Stimulated activated CD4-positive, alpha-beta T cell treated with anti-CD3 and anti-CD28 coated beads, TNF-alpha, amount 100 ng/mL, for 1 hour (primary cell): ENCODE measurements around the gene RTN4.
"Not testable (repeated sequence)": the region's sequence is repeated elsewhere in the genome, so short reads cannot be mapped to it uniquely, and the experiment has no call there.

Experiments used
- DNase-seq, 3 donors: peaks; one replicate each; pipeline ENCODE4 v3.0.0-alpha.2; 2020; ENCODE audit warnings: low read depth in 3 of 3, low spot score in 1 of 3

The RTN4 gene

DNA sequence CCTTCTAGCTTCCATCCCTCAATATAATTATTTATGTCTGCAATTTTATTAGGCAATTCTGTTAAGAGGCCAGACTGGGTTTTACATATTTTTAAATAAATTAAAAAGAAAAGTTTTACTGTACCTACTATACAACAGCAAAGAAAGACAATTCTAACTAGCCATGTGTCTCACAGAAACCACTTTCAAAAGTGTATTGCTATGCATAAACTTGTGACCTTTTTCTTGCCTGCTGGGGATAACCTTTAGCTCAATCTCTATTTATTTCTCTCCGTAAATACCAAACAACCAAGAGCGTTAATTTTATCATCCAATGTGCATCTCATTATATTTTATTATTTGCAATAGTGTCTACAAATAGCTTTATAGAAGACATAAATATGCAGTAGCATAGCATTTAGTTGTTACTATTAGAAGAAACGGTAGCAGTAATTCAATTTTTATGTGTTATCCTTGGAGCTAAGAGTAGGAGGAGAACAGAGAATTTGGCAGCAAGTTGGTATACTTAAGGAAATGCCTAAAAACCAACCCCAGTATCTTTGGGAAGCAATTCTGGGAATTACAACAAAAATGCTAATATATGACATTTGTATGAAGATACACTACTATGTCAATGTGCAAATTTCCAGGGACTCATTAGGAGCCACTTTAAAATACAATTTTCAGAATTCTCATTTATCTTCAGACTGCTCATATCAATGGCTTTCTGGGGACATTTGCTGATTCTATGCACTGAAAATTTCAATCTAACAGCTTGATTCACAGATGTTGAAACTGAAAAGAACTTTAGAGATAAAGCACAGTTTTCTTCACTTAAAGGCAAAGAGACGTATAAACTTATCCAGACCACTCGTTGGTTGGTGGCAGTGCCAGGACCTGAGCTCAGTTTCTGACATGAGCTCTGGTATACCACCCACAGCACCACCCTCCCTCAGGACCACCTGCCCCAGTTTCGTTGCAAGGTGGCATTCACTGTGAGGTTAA lies 23.0 kb upstream of the RTN4 start:
- DNase-seq = no peak

DNA sequence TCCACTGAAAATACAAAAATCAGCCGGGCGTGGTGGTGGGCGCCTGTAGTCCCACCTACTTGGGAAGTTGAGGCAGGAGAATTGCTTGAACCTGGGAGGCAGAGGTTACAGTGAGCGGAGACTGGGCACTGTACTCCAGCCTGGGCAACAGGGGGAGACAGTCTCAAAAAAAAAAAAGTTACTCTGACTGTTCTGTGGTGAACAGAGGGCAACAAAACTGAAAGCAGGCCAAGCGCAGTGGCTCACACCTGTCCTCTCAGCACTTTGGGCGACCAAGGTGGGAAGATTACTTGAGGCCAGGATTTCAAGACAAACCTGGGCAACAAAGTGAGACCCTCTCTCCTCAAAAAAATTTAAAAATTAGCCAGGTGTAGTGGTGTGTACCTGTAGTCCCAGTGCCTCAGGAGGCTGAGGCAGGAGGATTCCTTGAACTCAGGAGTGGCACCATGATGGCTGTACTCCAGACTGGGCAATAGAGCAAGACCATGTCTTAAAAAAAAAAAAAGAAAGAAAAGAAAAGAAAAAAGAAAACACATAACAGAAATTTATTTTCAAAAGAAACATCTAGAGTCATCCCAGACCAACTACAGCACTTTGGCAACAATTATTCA lies 13.6 kb upstream of the RTN4 start:
- DNase-seq = no peak

DNA sequence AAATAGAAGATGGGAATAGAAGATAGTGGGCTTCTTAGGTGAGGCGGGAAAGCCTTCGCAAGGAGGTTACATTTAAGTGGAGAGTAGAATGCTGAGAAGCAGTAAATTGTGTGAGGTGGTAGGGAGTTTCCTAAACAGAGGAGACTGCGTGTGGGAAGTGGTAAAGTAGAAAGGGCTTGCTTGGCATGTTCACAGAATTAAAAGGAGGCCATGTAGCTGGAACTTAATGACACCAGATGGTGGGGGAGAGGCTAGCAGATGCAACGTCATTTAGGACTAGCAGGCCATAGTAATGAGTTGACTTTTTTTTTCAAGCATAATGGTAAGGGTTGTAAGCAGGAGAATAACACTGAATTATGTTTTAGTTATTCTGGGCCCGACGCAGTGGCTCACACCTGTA lies 13.0 kb upstream of the RTN4 start:
- DNase-seq = no peak

DNA sequence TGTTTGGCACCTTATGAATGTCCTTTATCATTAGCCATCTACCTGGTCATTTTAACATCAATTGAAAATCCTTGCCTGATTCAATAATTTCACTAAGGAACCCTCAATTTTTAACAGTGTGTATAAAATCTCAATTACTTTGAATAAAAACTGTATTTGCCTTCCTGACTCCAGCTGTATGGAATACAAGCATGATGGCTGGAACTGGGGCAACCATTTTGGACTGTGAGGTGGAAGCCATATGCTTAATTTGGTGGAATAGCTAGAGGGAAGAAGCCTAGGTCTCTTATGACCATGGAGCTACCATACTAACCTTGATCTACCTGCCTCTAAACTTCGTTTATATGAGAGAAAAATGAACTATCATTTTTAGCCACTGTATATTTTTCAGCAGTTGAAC lies 12.5 kb upstream of the RTN4 start:
- no peak for DNase-seq

- no peak for DNase-seq
Measured at GRCh38 chr2:55061523-55062344, 11.5 kb upstream of the RTN4 start.

DNA sequence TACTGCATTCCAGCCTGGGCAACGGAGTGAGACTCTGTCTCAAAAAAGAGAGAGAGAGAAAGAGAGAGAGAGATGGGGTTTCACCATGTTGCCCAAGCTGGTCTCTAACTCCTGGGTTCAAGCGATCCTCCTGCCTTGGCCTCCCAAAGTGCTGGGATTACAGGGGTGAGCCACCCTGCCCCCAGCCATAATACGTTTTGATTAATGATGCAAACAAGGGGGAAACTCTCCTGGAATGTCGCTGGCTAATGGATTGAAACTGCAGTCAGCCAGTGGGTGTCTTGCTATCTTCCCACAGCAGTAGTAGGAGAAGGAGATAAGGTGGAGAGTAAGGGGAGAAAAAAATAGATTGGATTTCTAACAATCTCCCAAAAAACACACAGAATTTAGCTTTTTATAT lies 9.5 kb upstream of the RTN4 start:
- no peak for DNase-seq

- DNase-seq = no peak
Measured at GRCh38 chr2:55057474-55057873, 7.2 kb upstream of the RTN4 start.

GRCh38 chr2:55056024-55056521 lies 5.8 kb upstream of the RTN4 start:
- DNase-seq = no peak

DNA sequence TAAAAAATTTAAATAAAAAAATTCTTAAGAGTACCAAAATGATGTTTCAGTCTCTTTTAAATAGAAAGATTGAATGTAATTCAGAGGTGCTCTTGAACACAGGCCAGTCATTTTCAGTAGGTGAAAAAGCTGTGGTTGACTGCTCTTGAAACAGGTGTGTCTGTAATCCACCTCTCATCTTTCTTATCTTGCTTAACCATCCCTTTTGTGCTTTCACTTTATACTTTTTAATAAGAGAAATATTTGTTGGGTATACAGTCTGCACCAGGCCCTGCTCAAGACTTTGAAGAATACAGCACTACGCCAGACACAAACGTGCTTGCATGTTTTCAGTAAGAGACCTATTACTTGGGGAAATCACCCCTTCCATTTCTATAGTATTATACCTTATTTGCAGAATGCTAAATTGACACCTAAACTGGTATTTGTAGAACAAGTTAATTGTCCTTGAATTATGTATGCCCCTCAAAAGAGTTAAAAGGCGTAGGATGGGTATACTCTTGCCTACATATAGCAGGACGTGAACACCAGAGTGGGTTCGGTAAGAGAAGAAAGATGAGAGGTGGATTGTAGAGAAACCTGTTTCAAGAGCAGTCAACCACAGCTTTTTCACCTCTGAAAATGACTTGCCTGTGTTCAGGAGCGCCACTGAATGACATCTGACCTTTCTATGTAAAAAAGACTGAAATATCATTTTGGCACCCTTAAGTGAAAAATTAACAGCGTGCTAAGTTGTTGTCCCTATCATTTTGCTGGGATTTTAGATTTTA lies 4.0 kb upstream of the RTN4 start:
- DNase-seq = no peak

DNA sequence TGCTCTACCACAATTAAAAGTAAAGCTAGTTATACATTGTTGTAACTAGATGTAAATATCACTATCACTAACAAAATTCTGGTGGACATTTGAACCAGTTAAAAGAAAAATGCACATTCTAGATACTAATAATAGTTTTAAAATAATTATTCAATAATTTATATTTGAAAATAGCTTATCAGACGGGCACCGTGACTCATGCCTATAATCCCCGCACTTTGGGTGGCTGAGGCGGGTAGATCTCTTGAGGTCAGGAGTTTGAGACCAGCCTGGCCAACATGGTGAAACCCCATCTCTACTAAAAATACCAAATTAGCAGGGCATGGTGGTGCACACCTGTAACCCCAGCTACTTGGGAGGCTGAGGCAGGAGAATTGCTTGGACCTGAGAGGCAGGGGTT lies 3.0 kb upstream of the RTN4 start:
- not testable (repeated sequence) for DNase-seq

DNA sequence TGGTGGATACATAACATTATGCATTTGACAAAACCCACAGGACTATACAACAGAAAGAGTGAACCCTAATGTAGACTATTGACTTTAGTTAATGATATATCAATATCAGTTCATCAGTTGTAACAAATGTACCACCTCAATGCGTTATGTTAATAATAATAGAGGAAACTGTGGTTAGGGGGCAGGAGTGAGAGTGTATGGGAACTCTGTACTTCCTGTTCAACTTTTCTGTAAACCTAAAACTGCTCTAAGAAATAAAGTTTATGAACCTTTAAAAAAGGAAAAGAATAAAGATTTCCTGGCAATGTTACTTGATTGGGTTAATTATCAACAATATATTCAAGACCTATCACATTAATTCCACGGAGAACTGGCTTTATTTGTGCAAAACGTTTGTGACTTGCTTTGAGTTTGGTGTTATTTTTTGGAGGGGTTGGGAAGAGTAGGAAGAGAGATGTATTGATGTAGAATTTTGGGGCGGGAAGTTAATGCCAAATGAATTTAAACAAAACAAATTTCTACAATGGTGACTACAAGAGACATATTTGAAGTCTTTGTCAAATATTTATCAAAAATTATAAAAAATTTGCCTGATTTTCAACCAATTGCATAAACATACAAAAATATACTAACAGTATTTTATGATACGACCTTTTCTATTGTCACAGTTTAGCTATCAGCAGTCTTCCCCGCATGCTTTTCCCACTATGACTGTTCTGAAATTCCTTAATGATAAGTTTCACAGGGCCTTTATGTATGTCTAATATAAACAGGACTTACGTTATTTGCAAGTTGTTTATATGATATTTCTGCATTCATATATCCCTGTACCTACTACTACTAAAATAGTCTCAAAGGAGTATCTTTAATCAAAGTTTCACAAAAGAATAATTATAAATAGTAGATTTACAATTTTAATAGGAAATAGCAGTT lies 2.1 kb upstream of the RTN4 start:
- no peak for DNase-seq

- DNase-seq = no peak
Measured at GRCh38 chr2:55051026-55051866, 995 bp upstream of the RTN4 start.

DNA sequence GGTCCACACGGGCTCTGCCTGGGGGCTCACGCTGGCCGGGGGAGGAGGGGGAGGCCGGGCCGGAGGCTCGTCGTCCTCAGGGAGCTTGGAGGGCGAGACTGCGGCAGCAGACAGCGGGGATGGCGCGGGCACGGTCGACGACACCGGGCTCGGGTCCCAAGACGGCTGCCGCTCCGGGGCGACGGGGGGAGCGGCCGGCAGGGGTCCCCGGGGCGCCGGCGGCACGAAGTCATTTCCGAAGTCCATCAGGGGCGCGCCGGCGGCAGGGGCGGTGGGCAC lies 491 bp downstream of the RTN4 start:
- peak in 1 of 3 donors; percentile 7 for DNase-seq

DNA sequence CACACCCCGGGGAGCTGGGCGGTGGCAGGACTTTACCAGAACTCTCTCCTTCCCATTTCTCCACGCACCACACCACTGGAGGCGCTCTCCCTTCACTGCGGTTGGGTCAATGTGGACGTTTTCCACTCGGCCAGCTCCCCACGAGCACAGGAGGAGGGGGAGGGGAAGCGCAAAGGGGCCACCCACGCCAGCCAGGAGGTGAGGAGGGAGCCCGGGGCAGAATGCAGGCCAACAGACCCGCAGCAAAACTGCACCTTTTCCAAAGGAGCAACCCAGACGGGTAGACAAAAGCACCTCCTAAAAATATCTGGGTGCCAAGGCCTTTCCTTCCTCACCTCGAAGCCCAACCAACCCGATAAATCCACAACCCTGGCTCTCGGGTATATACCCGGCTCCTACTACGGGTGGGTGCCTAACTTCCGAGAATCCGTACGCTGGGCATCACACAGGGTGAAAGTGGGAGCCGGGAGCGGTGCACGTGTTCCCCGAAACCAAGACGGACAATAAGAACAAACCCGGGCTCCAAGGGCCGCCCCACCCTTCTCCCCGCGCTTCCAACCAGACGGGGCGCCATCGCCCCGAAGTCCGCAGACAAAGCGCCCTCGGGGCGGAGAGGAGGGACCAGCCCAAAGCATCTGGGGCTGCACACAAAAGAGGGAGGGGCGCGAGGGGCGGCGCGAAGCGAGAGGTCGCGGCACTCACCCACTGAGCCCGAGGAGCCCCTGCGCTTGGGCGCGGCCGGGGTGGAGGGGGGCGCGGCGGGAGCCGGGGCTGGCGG lies 1.0 kb downstream of the RTN4 start:
- peak; percentile 9 to 36 (median 19) for DNase-seq

DNA sequence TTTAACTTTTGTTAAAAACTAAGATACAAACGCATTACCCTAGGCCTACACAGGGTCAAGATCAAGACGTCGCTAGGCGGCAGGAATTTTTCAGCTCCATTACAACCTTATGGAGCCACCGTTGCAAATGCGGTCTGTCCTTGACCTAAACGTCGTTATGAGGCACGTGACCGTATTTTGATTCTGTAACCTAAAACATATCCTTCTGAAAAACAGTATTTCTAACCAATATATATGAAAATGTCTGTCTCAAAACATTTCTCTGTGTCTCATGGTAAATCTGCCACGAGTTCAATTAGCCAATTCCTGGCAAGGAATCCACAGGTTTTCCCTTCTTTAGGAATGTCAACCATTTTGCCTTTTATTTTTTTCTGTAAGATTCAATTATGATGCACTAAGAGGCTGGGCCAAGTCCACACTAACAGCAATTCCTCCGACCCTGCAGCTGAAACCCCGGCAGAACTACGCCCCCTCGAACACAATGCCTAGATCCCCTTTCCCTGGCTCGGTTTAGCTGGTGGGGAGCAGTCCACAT lies 1.7 kb downstream of the RTN4 start:
- DNase-seq = no peak

DNA sequence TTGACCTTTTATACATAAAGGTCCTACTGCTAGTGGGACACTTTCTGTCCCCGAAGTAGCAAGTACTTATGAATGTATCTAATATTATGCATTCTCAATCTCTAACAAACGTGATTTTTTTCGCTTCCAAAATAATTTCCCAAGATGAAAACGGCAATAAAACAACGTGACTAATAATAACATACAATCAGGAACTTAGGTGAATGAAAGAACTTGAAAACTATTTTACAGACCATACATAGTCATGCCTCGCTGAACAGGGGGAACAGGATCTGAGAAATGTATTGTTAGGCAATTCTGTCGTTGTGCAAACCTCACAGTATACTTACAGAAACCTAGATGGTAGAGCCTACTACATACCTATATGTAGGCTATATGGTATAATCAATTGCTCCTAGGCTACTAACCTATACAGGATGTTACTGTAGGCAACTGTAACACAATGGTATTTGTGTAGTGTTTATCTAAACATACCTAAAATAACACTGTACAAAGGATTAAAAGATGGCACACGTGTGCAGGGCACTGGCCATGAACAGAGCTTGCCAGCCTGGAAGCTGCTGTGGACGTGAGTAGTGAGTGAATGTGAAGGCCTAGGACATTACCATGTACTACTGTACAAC lies 2.5 kb downstream of the RTN4 start:
- no peak for DNase-seq

- no peak for DNase-seq
Measured at GRCh38 chr2:55045780-55046179, 4.5 kb downstream of the RTN4 start.

DNA sequence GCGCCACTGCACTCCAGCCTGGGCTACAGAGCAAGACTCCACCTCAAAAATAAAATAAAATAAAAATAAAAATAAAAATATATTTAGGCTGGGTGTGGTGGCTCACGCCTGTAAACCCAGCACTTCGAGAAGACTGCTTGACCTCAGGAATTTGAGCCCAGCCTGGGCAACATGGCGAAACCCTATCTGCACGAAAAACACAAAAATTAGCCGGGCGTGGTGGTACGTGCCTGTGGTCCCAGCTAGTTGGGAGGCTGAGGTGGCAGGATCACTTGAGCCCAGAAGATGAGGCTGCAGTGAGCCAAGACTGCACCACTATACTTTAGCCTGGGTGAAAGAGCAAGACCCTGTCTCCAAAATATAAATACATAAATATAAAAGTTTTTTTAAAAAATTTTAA lies 6.4 kb downstream of the RTN4 start:
- DNase-seq = no peak
